NB4 (cell line): Measurements from ENCODE around the gene BCAT1.

ENCODE experiments used
- POLR2A ChIP-seq: IDR thresholded peaks from 2 replicates; pipeline ENCODE4 v1.6.1; 2011; ENCODE audit warnings: mild to moderate bottlenecking; ENCODE audit not compliant: insufficient read length; ENCODE audit errors: extremely low read depth
- TF ChIP-seq, protein P1 (sequence below): IDR thresholded peaks from one replicate; pipeline ENCODE4 v1.5.1; 2012; ENCODE audit warnings: low read depth, low read length
- TF ChIP-seq, protein P2 (sequence below): IDR thresholded peaks from 2 replicates; pipeline ENCODE4 v1.6.1; 2011; ENCODE audit warnings: low read depth, low read length

DNA sequence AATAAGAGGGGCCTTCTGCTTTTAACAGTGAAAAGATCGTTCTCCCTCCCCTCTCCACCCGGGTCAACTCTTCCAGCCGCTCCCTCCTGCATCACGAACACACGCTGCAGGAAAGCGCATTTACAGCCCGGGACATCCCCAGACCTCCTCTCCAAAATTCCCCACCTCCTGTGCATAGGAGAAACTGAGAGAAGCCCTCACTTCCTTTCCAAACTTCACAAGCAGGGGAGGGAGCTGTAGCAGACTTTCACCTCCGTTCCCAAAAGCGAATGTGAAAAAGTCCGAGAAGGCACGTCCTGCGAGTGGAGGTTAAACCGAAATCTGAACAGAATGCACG is 513 bp downstream of the BCAT1 start:
- TF ChIP-seq, protein P1, sequence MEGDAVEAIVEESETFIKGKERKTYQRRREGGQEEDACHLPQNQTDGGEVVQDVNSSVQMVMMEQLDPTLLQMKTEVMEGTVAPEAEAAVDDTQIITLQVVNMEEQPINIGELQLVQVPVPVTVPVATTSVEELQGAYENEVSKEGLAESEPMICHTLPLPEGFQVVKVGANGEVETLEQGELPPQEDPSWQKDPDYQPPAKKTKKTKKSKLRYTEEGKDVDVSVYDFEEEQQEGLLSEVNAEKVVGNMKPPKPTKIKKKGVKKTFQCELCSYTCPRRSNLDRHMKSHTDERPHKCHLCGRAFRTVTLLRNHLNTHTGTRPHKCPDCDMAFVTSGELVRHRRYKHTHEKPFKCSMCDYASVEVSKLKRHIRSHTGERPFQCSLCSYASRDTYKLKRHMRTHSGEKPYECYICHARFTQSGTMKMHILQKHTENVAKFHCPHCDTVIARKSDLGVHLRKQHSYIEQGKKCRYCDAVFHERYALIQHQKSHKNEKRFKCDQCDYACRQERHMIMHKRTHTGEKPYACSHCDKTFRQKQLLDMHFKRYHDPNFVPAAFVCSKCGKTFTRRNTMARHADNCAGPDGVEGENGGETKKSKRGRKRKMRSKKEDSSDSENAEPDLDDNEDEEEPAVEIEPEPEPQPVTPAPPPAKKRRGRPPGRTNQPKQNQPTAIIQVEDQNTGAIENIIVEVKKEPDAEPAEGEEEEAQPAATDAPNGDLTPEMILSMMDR: no peak
- TF ChIP-seq, protein P2, sequence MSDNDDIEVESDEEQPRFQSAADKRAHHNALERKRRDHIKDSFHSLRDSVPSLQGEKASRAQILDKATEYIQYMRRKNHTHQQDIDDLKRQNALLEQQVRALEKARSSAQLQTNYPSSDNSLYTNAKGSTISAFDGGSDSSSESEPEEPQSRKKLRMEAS: no peak
- TF ChIP-seq POLR2A: no peak
